ENCODE measurements around the gene ART5. TPM values are rescaled to one million over a fixed set of nuclear protein-coding genes. Genes with fewer than 3 reads are reported as not detected.

ART5 gene
- total RNA-seq, 1 experiment from 2014 or later, result not detected

GRCh38 chr11:3638513-3638912 lies 3.3 kb downstream of the ART5 start:
- no peak for DNase-seq (ENCODE audit: low spot score)
- CTCF ChIA-PET, result no interaction called here
- Histone ChIP-seq H3K36me3 (ENCODE audit: insufficient read depth, low read length, poor library complexity, severe bottlenecking) (no peaks in the 10 kb centered on the region), H3K4me1 (ENCODE audit: insufficient read depth, low read length, poor library complexity, severe bottlenecking) (no peaks in the 10 kb centered on the region), H3K4me3 (ENCODE audit: low read depth, low read length, poor library complexity, severe bottlenecking) (no peak overlapping the region), H3K27ac (ENCODE audit: low read depth, low read length, poor library complexity, severe bottlenecking) (no peak overlapping the region), H3K9me3 (ENCODE audit: low read depth, low read length, poor library complexity, severe bottlenecking) (no peaks in the 10 kb centered on the region), H3K27me3 (replicated peaks; ENCODE audit: insufficient read depth, low read depth, low read length, poor library complexity) (no peaks in the 10 kb centered on the region)
- intact Hi-C loops (cut with micrococcal nuclease; ENCODE audit: unreplicated experiment), result no loop called here
- TF ChIP-seq EZH2 (IDR thresholded peaks at IDR 0.05; ENCODE audit: borderline replicate concordance, low read depth, low read length, poor library complexity, severe bottlenecking) (no peak), CTCF (conservative IDR thresholded peaks at IDR 0.05; ENCODE audit: low read depth, low read length) (no peak)
- no TSS peak for BruUV-seq (replicated peaks)
- POLR2A ChIA-PET (ENCODE audit: low non-redundant PET), result no interaction called here

- no peak for DNase-seq (ENCODE audit: low spot score)
- CTCF ChIA-PET, result no interaction called here
- Histone ChIP-seq H3K27me3 (replicated peaks; ENCODE audit: insufficient read depth, low read depth, low read length, poor library complexity) (no peaks in the 10 kb centered on the region), H3K27ac (ENCODE audit: low read depth, low read length, poor library complexity, severe bottlenecking) (no peak overlapping the region), H3K4me3 (ENCODE audit: low read depth, low read length, poor library complexity, severe bottlenecking) (no peak overlapping the region), H3K4me1 (ENCODE audit: insufficient read depth, low read length, poor library complexity, severe bottlenecking) (no peaks in the 10 kb centered on the region), H3K36me3 (ENCODE audit: insufficient read depth, low read length, poor library complexity, severe bottlenecking) (no peaks in the 10 kb centered on the region), H3K9me3 (ENCODE audit: low read depth, low read length, poor library complexity, severe bottlenecking) (no peaks in the 10 kb centered on the region)
- intact Hi-C loops (cut with micrococcal nuclease; ENCODE audit: unreplicated experiment), result no loop called here
- POLR2A ChIA-PET (ENCODE audit: low non-redundant PET), result no interaction called here
- BruUV-seq (replicated peaks), result no TSS peak
- no peak for TF ChIP-seq EZH2 (IDR thresholded peaks at IDR 0.05; ENCODE audit: borderline replicate concordance, low read depth, low read length, poor library complexity, severe bottlenecking)
- no peak for TF ChIP-seq CTCF (conservative IDR thresholded peaks at IDR 0.05; ENCODE audit: low read depth, low read length)
Observed at GRCh38 chr11:3637201-3637600, 4.6 kb downstream of the ART5 start.

DNA sequence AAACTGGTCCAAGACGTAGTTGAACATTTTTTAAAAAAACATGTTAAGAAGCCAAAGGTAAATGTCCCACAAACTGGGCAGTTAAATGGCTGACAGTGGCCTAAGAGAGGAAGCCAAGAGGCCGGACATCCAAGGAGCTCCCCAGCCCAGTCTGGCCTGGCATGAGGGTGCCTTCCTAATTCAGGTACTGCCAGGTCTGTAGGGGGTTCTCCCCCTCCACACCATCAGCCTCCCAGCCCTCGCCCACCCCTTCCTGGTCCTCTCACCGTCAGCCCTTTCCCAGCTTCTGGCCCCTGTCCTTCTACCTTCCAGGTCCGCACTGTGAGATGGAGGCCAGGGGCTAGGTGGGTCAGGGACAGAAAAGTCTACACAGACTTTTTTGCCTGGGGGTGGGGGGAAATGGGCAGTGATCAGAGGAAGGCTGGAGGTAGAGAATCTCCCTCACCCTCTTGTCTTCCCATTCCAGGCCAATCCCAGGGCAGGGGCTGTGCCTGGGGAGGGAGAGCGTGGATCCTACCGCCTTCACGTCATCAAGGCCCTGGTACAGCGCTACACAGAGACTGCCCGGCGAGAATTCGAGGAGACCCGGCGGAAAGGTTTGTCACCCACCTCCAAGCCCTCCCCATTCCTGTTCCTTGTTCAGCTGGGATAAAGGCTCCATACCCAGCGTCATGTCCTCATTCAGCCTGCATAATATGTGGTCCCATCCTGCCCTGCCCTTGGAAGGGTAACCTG lies 6.0 kb downstream of the ART5 start:
- intact Hi-C loops (cut with micrococcal nuclease; ENCODE audit: unreplicated experiment), result no loop called here
- H3K4me1 ChIP-seq (ENCODE audit: insufficient read depth, low read length, poor library complexity, severe bottlenecking), result no peaks in the 10 kb centered on the region
- no peaks in the 10 kb centered on the region for H3K9me3 ChIP-seq (ENCODE audit: low read depth, low read length, poor library complexity, severe bottlenecking)
- no peak overlapping the region for H3K27ac ChIP-seq (ENCODE audit: low read depth, low read length, poor library complexity, severe bottlenecking)
- H3K36me3 ChIP-seq (ENCODE audit: insufficient read depth, low read length, poor library complexity, severe bottlenecking), result no peaks in the 10 kb centered on the region
- ChIA-PET POLR2A (ENCODE audit: low non-redundant PET) (no interaction called here), CTCF (no interaction called here)
- no peak overlapping the region for H3K4me3 ChIP-seq (ENCODE audit: low read depth, low read length, poor library complexity, severe bottlenecking)
- TF ChIP-seq CTCF (conservative IDR thresholded peaks at IDR 0.05; ENCODE audit: low read depth, low read length), result no peak
- TF ChIP-seq EZH2 (IDR thresholded peaks at IDR 0.05; ENCODE audit: borderline replicate concordance, low read depth, low read length, poor library complexity, severe bottlenecking), result no peak
- no TSS peak for BruUV-seq (replicated peaks)
- H3K27me3 ChIP-seq (replicated peaks; ENCODE audit: insufficient read depth, low read depth, low read length, poor library complexity), result no peaks in the 10 kb centered on the region
- no peak for DNase-seq (ENCODE audit: low spot score)

Data from A673 (cell line).